B cell (primary cell): Measurements from ENCODE around the gene NPSR1. TPM values are rescaled to one million over a fixed set of nuclear protein-coding genes. Genes with fewer than 3 reads are reported as not detected.

ENCODE experiments used
- ATAC-seq: fragments of 200-7000 bp; cut with Tn5 transposase; one replicate; pipeline ENCODE4 v1.10.0; 2021; ENCODE audit warnings: low read depth, mild to moderate bottlenecking, moderate number of reproducible peaks, moderate library complexity
- CTCF ChIA-PET: fragments of 350-600 bp; sonication (Branson Sonifier 250); formaldehyde crosslinking; loops from one replicate; lab custom pipeline; 2021; ENCODE audit warnings: antibody characterized with exemption, inconsistent platforms; lab: Charles Lee
- POLR2A ChIA-PET: fragments of 350-600 bp; sonication (Branson Sonifier 250); formaldehyde crosslinking; loops from one replicate; lab custom pipeline; 2021; ENCODE audit warnings: antibody characterized with exemption; lab: Charles Lee
- DNase-seq: peaks from one replicate; pipeline ENCODE4 v3.0.0; 2013
- H2AFZ ChIP-seq: 2 replicates; pipeline ENCODE4 v1.6.1; 2012; ENCODE audit warnings: mild to moderate bottlenecking, low read depth, low read length; ENCODE audit not compliant: insufficient read depth, poor library complexity, severe bottlenecking
- H3K27ac ChIP-seq, 2 donors: 1 replicate in 1 of 2; 2 replicates in 1 of 2; pipeline ENCODE4 v1.5.1; 2012 to 2013; ENCODE audit warnings: low read length in 2 of 2, mild to moderate bottlenecking in 2 of 2, moderate library complexity in 1 of 2
- H3K27me3 ChIP-seq, 4 experiments: fragments of 200-600 bp in 1 of 4; sonication (generic) in 1 of 4; replicated peaks in 1 of 4; 1 replicate in 2 of 4; 2 replicates in 2 of 4; pipeline versions ENCODE4 v1.6.1 to v1.7.0; 2013 to 2016; ENCODE audit warnings: low read length in 3 of 4, mild to moderate bottlenecking in 2 of 4, mixed read lengths in 1 of 4, moderate library complexity in 1 of 4; ENCODE audit not compliant: insufficient read depth in 4 of 4, control insufficient read depth in 3 of 4; ENCODE audit errors: control extremely low read depth in 1 of 4
- H3K36me3 ChIP-seq, 2 experiments: replicated peaks in 1 of 2; 1 replicate in 1 of 2; 2 replicates in 1 of 2; pipeline versions ENCODE4 v1.6.1 to v1.7.1; 2013; ENCODE audit warnings: low read length in 1 of 2; ENCODE audit not compliant: insufficient read depth in 2 of 2, control insufficient read depth in 1 of 2; ENCODE audit errors: control extremely low read depth in 1 of 2, extremely low read depth in 1 of 2
- H3K4me1 ChIP-seq, 2 donors: fragments of 200-600 bp in 1 of 2; sonication (generic) in 1 of 2; 1 replicate in 1 of 2; 2 replicates in 1 of 2; pipeline versions ENCODE4 v1.5.1 to v1.6.1; 2013 to 2017; ENCODE audit warnings: low read length in 2 of 2; ENCODE audit not compliant: control insufficient read depth in 2 of 2, insufficient read depth in 2 of 2
- H3K4me2 ChIP-seq: replicated peaks from 2 replicates; pipeline ENCODE3; 2012; ENCODE audit warnings: mild to moderate bottlenecking, low read depth, low read length; ENCODE audit not compliant: poor library complexity, severe bottlenecking
- H3K4me3 ChIP-seq, 5 experiments: fragments of 200-600 bp in 1 of 5; sonication (generic) in 1 of 5; 1 replicate in 3 of 5; 2 replicates in 2 of 5; pipeline versions ENCODE4 v1.5.1 to v1.7.0; 2011 to 2016; ENCODE audit warnings: low read length in 4 of 5, mild to moderate bottlenecking in 4 of 5, low read depth in 2 of 5, control low read depth in 1 of 5, moderate library complexity in 1 of 5; ENCODE audit not compliant: insufficient read depth in 1 of 5; ENCODE audit errors: control extremely low read depth in 1 of 5, extremely low read depth in 1 of 5
- H3K79me2 ChIP-seq: fragments of 200-600 bp; sonication (generic); one replicate; pipeline ENCODE4 v1.6.0; 2016; ENCODE audit warnings: low read length; ENCODE audit not compliant: control insufficient read depth, insufficient read depth
- H3K9ac ChIP-seq: fragments of 200-600 bp; sonication (generic); 2 replicates; pipeline ENCODE4 v1.6.1; 2017; ENCODE audit warnings: mild to moderate bottlenecking, low read length, moderate library complexity
- H3K9me3 ChIP-seq, 3 donors: one replicate each; pipeline versions ENCODE4 v1.6.1 to v1.7.1; 2013; ENCODE audit warnings: low read length in 2 of 3; ENCODE audit not compliant: control insufficient read depth in 2 of 3, insufficient read depth in 1 of 3; ENCODE audit errors: control extremely low read depth in 1 of 3
- H4K20me1 ChIP-seq: 2 replicates; pipeline ENCODE4 v1.6.0; 2012; ENCODE audit warnings: mild to moderate bottlenecking, low read length; ENCODE audit not compliant: insufficient read depth, control insufficient read depth, poor library complexity, severe bottlenecking
- H3K27ac Mint-ChIP-seq: one replicate; pipeline ENCODE4 v1.8.0; 2021; ENCODE audit warnings: mixed read lengths
- H3K27me3 Mint-ChIP-seq: one replicate; pipeline ENCODE4 v1.8.0; 2021; ENCODE audit warnings: mixed read lengths
- H3K4me1 Mint-ChIP-seq: one replicate; pipeline ENCODE4 v1.8.0; 2021; ENCODE audit warnings: mixed read lengths
- H3K4me3 Mint-ChIP-seq: one replicate; pipeline ENCODE4 v1.8.0; 2021; ENCODE audit warnings: mixed read lengths
- H3K9me3 Mint-ChIP-seq: one replicate; pipeline ENCODE4 v1.8.0; 2022; ENCODE audit warnings: mixed read lengths; ENCODE audit not compliant: insufficient read depth
- EZH2 ChIP-seq: IDR thresholded peaks from 2 replicates; pipeline ENCODE4 v1.6.1; 2012; ENCODE audit warnings: borderline replicate concordance, low read depth, mild to moderate bottlenecking, moderate library complexity, low read length; ENCODE audit not compliant: insufficient read depth, poor library complexity, severe bottlenecking
- WGBS: methylation state at CpG from one replicate; pipeline ENCODE4 v1.1.5; 2013; ENCODE audit warnings: missing lambda C conversion rate; ENCODE audit not compliant: insufficient coverage; 5-methylcytosine and 5-hydroxymethylcytosine counted together
- intact Hi-C: fragments of 100-400 bp; cut with micrococcal nuclease; formaldehyde crosslinking; loops from one replicate; pipeline ENCODE4 v1.10.0; 2022
- polyA plus RNA-seq: library from polyadenylated mRNA; depleted of rRNA; stranded (reverse); fragments of >200 nt; gene quantifications from 2 replicates; pipeline ENCODE4 v1.2.3, GENCODE V29; 2012
- total RNA-seq, 2 donors: library from RNA; stranded (reverse); fragments of 120-200 nt in 1 of 2; gene quantifications; 1 replicate in 1 of 2; 2 replicates in 1 of 2; pipeline versions ENCODE4 v1.2.3 to v1.2.4, GENCODE V29; 2013 to 2022
- TF ChIP-seq, protein P1 (sequence below): fragments of 200-600 bp; IDR thresholded peaks from one replicate; pipeline ENCODE4 v1.8.0; 2022; ENCODE audit warnings: antibody characterized with exemption, mild to moderate bottlenecking

Gene NPSR1
- total and polyA plus RNA-seq, 2 donors (not counting 1 experiment from before 2014, with no cell fraction given), result not detected

DNA sequence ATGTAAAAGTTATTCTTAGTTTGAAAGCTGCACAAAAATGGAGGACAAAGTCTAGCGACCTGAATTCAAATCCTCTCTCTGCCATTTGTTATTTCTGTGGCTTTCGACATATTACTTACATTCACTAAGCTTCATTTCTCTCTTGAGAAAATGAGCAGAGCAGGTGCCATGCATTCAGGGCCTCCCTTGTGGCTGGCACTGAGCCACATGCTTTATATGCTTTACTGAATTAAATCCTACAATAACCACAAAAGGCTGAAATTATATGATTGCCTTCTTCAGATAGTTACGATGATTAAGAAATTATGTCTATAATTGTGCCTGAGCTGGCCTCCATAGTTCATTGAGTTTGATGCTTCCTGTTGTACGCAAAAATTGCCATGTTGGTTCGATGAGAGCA is 98.7 kb downstream of the NPSR1 start:
- Histone ChIP-seq H4K20me1 (no peaks in the 10 kb centered on the region), H3K36me3 (no peaks in the 10 kb centered on the region), H3K79me2 (no peaks in the 10 kb centered on the region), H3K9me3 (peaks cover 0 to 2% (median 0%) of the 10 kb centered on the region in 3 donors), H3K9ac (no peak overlapping the region), H3K4me2 (no peak overlapping the region), H3K4me1 (no peaks in the 10 kb centered on the region), H2AFZ (no peak overlapping the region), H3K4me3 (no peak overlapping the region), H3K27me3 (no peaks in the 10 kb centered on the region), H3K27ac (no peak overlapping the region)
- ATAC-seq, result no peak
- WGBS, result no CpG with 5 or more reads among the region's 5 CpGs
- no peak for DNase-seq
- POLR2A ChIA-PET, result no interaction called here
- no peaks in the 10 kb centered on the region for H3K4me1 Mint-ChIP-seq
- TF ChIP-seq, protein P1, sequence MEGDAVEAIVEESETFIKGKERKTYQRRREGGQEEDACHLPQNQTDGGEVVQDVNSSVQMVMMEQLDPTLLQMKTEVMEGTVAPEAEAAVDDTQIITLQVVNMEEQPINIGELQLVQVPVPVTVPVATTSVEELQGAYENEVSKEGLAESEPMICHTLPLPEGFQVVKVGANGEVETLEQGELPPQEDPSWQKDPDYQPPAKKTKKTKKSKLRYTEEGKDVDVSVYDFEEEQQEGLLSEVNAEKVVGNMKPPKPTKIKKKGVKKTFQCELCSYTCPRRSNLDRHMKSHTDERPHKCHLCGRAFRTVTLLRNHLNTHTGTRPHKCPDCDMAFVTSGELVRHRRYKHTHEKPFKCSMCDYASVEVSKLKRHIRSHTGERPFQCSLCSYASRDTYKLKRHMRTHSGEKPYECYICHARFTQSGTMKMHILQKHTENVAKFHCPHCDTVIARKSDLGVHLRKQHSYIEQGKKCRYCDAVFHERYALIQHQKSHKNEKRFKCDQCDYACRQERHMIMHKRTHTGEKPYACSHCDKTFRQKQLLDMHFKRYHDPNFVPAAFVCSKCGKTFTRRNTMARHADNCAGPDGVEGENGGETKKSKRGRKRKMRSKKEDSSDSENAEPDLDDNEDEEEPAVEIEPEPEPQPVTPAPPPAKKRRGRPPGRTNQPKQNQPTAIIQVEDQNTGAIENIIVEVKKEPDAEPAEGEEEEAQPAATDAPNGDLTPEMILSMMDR, result no peak
- TF ChIP-seq EZH2, result no peak
- intact Hi-C loops, result no loop called here
- H3K4me3 Mint-ChIP-seq, result no peak overlapping the region
- no peaks in the 10 kb centered on the region for H3K27me3 Mint-ChIP-seq
- H3K9me3 Mint-ChIP-seq, result no peaks in the 10 kb centered on the region
- CTCF ChIA-PET, result no interaction called here
- no peak overlapping the region for H3K27ac Mint-ChIP-seq

DNA sequence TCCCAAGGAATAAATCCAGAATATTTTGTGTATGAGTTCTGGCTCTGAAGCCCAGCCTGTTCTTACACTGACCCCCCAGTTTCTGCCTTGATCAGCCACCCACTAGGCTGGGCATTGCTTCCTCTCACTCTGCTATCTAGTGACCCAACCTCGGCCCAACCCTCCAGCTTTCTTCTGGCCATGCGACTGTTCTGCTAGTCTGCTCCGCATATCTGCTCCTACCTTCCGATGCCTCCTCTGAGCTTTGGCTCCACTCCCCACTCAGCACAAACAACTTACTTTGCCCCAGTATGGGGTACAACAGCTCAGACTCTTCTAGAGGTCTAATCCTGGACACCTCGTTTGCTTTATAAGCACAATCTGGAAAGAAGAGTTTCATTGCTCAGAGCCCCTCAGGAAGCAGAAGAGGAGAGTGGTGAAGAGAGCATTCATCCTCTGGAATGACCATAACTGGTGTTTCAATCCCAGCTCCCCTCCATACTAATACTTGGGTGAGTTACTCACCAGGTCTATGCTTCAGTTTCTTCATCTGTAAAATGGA is 99.6 kb downstream of the NPSR1 start:
- Histone ChIP-seq H3K4me1 (no peaks in the 10 kb centered on the region), H4K20me1 (no peaks in the 10 kb centered on the region), H3K9me3 (no peaks in the 10 kb centered on the region), H3K27me3 (no peaks in the 10 kb centered on the region), H3K9ac (no peak overlapping the region), H3K4me2 (no peak overlapping the region), H3K79me2 (no peaks in the 10 kb centered on the region), H3K4me3 (no peak overlapping the region), H3K36me3 (no peaks in the 10 kb centered on the region), H3K27ac (no peak overlapping the region), H2AFZ (no peak overlapping the region)
- ChIA-PET POLR2A (no interaction called here), CTCF (no interaction called here)
- Mint-ChIP-seq H3K9me3 (no peaks in the 10 kb centered on the region), H3K4me1 (no peaks in the 10 kb centered on the region), H3K27me3 (no peaks in the 10 kb centered on the region), H3K4me3 (no peak overlapping the region), H3K27ac (no peak overlapping the region)
- TF ChIP-seq, protein P1, result no peak
- DNase-seq, result no peak
- WGBS, result 89% methylated on average over 4 of the region's 5 CpGs
- intact Hi-C loops, result no loop called here
- no peak for ATAC-seq
